ENCODE data around the gene CRHR2.

GRCh38 chr7:30657131-30657530, 25.1 kb downstream of the CRHR2 start:
- no peak for TF ChIP-seq POLR2AphosphoS5 (IDR thresholded peaks at IDR 0.05; ENCODE audit: low read depth)
- TF ChIP-seq CTCF (IDR thresholded peaks at IDR 0.05; ENCODE audit: insufficient read depth, low read length), result no peak

Measured in HL-60 (cell line).